ENCODE measurements around the gene ANKRD52.
"Not testable (repeated sequence)": the region's sequence is repeated elsewhere in the genome, so short reads cannot be mapped to it uniquely, and the experiment has no call there.

Gene ANKRD52

DNA sequence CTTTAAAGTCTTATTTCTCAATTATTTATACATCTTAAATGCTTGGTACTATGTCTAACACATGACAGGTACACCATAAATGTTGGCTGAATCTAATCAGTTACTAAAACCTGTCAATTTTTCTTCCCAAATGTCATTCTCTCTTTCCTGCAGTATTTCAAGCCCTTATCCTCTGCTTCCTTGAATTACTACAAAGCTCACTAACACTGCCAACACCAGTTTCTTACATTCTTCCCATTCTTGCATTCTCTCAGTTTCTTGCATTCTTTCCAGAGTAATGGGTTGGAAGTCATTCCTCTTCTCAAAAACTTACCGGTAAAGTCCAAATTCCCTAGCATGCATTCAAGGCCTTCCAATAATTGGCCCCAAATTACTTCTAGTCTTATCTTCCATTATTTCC lies 59.3 kb downstream of the ANKRD52 start:
- no peak overlapping the region for H3K4me3 ChIP-seq (ENCODE audit: low read depth, low read length)
- TF ChIP-seq, protein P1, sequence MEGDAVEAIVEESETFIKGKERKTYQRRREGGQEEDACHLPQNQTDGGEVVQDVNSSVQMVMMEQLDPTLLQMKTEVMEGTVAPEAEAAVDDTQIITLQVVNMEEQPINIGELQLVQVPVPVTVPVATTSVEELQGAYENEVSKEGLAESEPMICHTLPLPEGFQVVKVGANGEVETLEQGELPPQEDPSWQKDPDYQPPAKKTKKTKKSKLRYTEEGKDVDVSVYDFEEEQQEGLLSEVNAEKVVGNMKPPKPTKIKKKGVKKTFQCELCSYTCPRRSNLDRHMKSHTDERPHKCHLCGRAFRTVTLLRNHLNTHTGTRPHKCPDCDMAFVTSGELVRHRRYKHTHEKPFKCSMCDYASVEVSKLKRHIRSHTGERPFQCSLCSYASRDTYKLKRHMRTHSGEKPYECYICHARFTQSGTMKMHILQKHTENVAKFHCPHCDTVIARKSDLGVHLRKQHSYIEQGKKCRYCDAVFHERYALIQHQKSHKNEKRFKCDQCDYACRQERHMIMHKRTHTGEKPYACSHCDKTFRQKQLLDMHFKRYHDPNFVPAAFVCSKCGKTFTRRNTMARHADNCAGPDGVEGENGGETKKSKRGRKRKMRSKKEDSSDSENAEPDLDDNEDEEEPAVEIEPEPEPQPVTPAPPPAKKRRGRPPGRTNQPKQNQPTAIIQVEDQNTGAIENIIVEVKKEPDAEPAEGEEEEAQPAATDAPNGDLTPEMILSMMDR (conservative IDR thresholded peaks at IDR 0.05; ENCODE audit: low read depth, low read length), result no peak
- DNase-seq (ENCODE audit: low read depth), result peak; percentile 25

DNA sequence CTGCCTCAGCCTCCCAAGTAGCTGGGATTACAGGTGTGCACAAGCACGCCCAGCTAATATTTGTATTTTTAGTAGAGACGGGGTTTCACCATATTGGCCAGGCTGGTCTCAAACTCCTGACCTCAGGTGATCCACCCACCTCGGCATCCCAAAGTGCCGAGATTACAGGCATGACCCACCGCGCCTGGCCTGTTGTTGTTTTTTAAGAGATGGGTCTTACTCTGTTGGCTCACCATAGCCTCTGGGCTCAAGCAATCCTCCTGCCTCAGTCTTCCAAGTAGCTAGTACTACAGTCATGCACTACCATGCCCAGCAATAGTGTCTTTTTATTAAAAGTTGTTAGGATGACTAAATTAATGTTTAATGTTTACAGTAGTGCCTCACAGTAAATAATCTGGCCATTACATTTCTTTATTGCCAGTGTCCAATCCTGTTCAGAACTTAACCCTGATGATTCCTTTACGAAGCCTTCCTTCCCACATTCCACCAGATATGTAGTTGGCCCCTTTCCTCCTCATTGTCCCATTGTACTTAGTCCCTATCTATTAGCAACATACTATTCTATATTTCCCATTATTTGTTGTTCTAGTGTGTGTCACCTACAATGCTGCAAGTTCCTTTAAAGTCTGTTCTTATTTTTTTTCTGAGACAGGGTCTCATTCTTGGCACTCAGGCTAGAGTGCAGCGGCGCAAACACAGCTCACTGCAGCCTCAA lies 60.1 kb downstream of the ANKRD52 start:
- no peak for DNase-seq (ENCODE audit: low read depth)
- TF ChIP-seq, protein P1 (conservative IDR thresholded peaks at IDR 0.05; ENCODE audit: low read depth, low read length), result no peak
- no peak overlapping the region for H3K4me3 ChIP-seq (ENCODE audit: low read depth, low read length)

DNA sequence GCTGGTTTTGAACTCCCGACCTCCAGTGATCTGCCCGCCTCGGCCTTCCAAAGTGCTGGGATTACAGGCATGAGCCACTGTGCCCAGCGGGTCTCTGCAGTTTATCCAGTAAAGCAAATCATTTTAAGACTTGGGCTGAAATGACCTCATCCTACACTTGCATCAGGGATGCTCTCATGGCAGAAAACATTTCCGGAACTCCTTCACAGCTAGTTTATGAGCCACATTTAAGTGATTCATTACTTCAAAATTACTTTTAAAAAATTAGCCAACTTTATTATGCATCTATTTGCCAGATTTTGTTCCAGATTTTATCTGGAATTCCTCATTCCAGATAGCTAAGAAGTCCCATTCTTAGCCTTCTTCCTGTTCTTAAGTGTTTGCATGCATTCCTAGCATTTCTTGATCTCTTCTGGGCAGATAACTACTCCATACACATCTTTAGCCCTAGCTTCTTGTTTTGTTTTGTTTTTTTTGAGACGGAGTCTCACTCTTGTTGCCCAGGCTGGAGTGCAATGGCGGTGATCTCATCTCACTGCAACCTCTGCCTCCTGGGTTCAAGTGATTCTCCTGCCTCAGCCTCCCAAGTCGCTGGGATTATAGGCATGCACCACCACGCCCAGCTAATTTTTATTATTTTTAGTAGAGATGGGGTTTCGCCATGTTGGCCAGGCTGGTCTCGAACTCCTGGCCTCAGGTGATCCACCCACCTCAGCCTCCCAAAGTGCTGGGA lies 61.2 kb downstream of the ANKRD52 start:
- H3K4me3 ChIP-seq (ENCODE audit: low read depth, low read length), result not testable (repeated sequence)
- DNase-seq (ENCODE audit: low read depth), result peak; percentile 91

DNA sequence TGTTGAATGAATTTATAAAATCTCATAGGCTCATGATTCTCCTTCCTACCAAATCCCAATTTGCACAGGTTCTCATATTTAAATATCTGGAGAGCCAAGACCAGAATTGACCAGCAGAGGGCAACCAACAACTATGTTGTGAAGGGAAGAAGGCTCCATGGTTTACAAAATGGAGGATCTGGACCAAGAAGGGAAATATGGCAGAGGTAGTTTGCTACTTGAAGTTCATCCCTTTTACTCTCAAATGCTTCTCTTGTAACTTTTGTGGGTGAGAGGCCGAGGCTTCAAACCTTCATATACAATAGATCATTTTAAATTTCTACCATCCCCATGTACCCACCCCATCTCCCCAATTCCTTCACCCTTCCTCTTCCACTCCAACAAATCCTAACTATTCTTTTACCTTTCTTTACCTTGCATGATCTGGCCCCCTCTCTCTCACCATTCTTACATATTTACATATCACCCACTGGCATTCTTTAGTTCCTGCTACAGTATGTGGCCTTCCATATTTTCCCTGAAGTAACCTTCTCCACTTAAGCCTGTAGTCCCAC lies 65.1 kb downstream of the ANKRD52 start:
- H3K4me3 ChIP-seq (ENCODE audit: low read depth, low read length), result no peak overlapping the region
- peak; percentile 94 for DNase-seq (ENCODE audit: low read depth)
- TF ChIP-seq, protein P1 (conservative IDR thresholded peaks at IDR 0.05; ENCODE audit: low read depth, low read length), result peak; percentile 82

DNA sequence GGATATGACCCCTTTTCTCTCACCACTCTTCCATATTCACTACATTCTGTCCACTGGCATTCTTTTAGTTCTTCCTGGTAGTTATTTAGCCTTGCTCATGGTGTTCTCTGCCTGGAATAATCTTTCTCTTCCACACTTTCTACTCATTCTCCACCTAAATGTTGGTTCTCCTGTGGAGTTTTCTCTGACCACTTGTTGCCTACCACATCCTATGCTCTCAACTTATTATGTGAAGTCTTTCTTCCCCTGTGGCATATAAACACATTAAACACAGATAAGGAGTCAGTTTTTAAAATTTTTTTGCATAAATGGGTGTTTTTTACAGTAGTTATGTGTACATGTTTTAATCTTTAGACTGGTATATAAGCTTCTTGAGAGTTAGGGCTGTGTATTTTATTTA lies 65.6 kb downstream of the ANKRD52 start:
- H3K4me3 ChIP-seq (ENCODE audit: low read depth, low read length), result no peak overlapping the region
- DNase-seq (ENCODE audit: low read depth), result no peak
- TF ChIP-seq, protein P1 (conservative IDR thresholded peaks at IDR 0.05; ENCODE audit: low read depth, low read length), result no peak

DNA sequence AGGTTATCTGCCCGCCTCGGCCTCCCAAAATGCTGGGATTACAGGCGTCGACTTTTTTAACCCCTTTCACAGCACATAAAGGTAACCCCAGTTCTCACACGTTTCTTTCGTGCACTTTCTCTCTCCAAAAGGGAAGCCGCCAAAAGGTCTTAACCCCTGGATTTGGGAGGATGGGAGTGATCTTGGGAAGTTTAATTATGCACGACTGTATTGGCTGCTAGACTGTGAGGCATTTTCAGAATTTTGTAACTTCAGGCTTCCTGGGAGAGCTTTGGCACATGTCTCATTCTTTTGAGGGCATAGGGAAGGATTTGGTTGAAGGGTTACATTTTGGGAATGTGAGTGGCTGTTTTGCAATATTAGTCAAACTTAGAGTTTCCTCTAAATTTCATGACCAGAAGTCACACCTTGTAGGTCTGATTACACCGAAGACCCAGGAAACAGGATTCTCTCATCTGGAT lies 67.5 kb downstream of the ANKRD52 start:
- DNase-seq (ENCODE audit: low read depth), result no peak
- TF ChIP-seq, protein P1 (conservative IDR thresholded peaks at IDR 0.05; ENCODE audit: low read depth, low read length), result no peak
- no peak overlapping the region for H3K4me3 ChIP-seq (ENCODE audit: low read depth, low read length)

DNA sequence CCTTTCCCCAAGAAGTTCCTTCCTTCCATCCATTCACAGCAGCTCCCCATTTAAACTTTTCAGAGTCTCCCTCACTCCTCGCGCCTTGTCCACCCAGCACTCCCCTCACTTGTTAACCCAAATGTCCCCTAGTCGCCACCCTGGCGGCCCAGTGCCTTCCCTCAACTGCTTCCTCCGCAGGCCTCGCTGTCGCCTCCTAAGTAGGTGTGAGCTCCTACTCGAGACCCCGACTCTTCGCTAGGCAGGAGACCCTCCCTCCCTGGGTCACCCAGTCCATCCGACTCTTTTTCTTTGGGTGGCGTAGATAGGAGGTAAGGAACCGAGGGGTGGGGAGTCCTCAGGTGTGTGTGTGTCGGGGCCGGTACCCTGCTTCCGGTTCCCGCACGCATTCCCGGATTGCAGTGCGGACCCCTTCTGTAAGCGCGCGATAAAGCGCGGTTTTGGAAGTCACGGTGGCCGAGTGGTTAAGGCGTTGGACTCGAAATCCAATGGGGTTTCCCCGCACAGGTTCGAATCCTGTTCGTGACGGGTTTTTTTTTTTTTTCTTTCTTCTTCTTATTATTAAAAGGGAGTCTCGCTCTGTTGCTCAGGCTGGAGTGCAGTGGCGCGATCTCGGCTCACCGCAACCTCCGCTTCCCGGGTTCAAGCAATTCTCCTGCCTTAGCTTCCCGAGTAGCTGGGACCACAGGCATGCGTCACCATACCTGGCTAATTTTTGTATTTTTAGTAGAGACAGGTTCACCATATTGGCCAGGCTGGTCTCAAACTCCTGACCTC lies 68.1 kb downstream of the ANKRD52 start:
- DNase-seq (ENCODE audit: low read depth), result peak; percentile 91
- peak overlapping the region; percentile 84 for H3K4me3 ChIP-seq (ENCODE audit: low read depth, low read length)
- TF ChIP-seq, protein P1 (conservative IDR thresholded peaks at IDR 0.05; ENCODE audit: low read depth, low read length), result peak; percentile 1
